HEK293T (cell line): ENCODE results near the gene CLRN2.
A peak's percentile ranks its signal among the peaks of the same experiment; 100 is the strongest.

Experiments used
- CTCF ChIA-PET: fragments of 350-600 bp; formaldehyde crosslinking; extraction: SDS; loops from one replicate; lab custom pipeline; 2021; ENCODE audit warnings: antibody characterized with exemption, inconsistent platforms; lab: Yijun Ruan, JAX
- POLR2A ChIA-PET: fragments of 350-600 bp; formaldehyde crosslinking; extraction: SDS; loops from one replicate; lab custom pipeline; 2020; ENCODE audit warnings: antibody characterized with exemption, inconsistent platforms; lab: Yijun Ruan, JAX
- DNase-seq: peaks from one replicate; pipeline ENCODE4 v3.0.0; 2012; ENCODE audit warnings: mixed read lengths; ENCODE audit errors: extremely low spot score
- ARNT ChIP-seq: fragments of 450-650 bp; IDR thresholded peaks from 2 replicates; pipeline ENCODE4 v1.6.1; 2017; ENCODE audit warnings: mild to moderate bottlenecking
- BHLHE40 ChIP-seq: fragments of 450-650 bp; IDR thresholded peaks from 2 replicates; pipeline ENCODE4 v1.6.1; 2016; ENCODE audit warnings: mild to moderate bottlenecking, moderate library complexity, borderline replicate concordance
- CTBP1 ChIP-seq: fragments of 450-650 bp; IDR thresholded peaks from 2 replicates; pipeline ENCODE4 v1.6.1; 2016; ENCODE audit warnings: borderline replicate concordance
- ELF4 ChIP-seq: fragments of 450-650 bp; IDR thresholded peaks from 2 replicates; pipeline ENCODE4 v1.6.1; 2017; ENCODE audit warnings: antibody characterized with exemption
- FOXA1 ChIP-seq: fragments of 450-650 bp; IDR thresholded peaks from 2 replicates; pipeline ENCODE4 v1.6.1; 2016; ENCODE audit warnings: mild to moderate bottlenecking
- FOXK2 ChIP-seq: fragments of 450-650 bp; IDR thresholded peaks from 2 replicates; pipeline ENCODE4 v1.6.1; 2016; ENCODE audit warnings: mild to moderate bottlenecking
- FOXM1 ChIP-seq: fragments of 450-650 bp; IDR thresholded peaks from 2 replicates; pipeline ENCODE4 v1.6.1; 2017; ENCODE audit warnings: mild to moderate bottlenecking, borderline replicate concordance
- HDGF ChIP-seq: fragments of 450-650 bp; IDR thresholded peaks from 2 replicates; pipeline ENCODE4 v1.6.1; 2017; ENCODE audit warnings: antibody characterized with exemption, borderline replicate concordance
- L3MBTL2 ChIP-seq: fragments of 450-650 bp; conservative IDR thresholded peaks from 2 replicates; pipeline ENCODE4 v1.6.1; 2016; ENCODE audit warnings: mild to moderate bottlenecking
- LEF1 ChIP-seq: fragments of 450-650 bp; IDR thresholded peaks from 2 replicates; pipeline ENCODE4 v1.6.1; 2017; ENCODE audit warnings: mild to moderate bottlenecking, borderline replicate concordance
- NFRKB ChIP-seq: fragments of 450-650 bp; IDR thresholded peaks from 2 replicates; pipeline ENCODE4 v1.6.1; 2016; ENCODE audit warnings: mild to moderate bottlenecking, moderate library complexity
- SP1 ChIP-seq: fragments of 450-650 bp; IDR thresholded peaks from 2 replicates; pipeline ENCODE4 v1.6.1; 2017
- SUZ12 ChIP-seq: fragments of 450-650 bp; IDR thresholded peaks from 2 replicates; pipeline ENCODE4 v1.6.1; 2016; ENCODE audit warnings: mild to moderate bottlenecking
- TARDBP ChIP-seq: fragments of 450-650 bp; IDR thresholded peaks from 2 replicates; pipeline ENCODE4 v1.6.1; 2016
- ZNF384 ChIP-seq: fragments of 450-650 bp; IDR thresholded peaks from 2 replicates; pipeline ENCODE4 v1.6.1; 2016
- TF ChIP-seq, protein P1 (sequence below): fragments of 450-650 bp; IDR thresholded peaks from 2 replicates; pipeline ENCODE4 v1.6.1; 2016

The CLRN2 gene

DNA sequence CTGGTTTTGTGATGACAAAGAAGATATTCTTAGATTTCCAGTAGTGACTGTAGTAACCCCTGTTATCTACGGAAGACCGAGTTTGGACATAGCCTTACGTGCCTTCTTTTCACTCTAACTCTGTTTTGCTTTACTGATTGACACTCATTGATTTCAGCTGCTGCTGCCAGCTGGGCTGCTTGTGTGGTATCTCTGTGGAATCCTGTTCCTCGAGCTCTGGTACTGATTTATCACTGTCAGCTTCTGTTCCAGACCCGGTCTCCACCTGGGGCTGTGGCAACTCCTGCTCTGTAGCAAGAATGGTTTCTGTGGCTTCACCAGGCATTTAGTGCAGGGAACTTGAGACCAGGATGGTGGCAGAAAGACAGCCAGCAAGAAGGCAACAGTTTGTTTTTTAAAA is 37.5 kb downstream of the CLRN2 start:
- ChIA-PET CTCF (no interaction called here), POLR2A (no interaction called here)
- DNase-seq, result no peak
- TF ChIP-seq FOXM1 (no peak), FOXA1 (no peak), LEF1 (no peak), HDGF (no peak), ARNT (no peak), SP1 (no peak), NFRKB (no peak), L3MBTL2 (no peak), ZNF384 (no peak), BHLHE40 (no peak), ELF4 (no peak), SUZ12 (no peak), TARDBP (no peak)
- TF ChIP-seq, protein P1, sequence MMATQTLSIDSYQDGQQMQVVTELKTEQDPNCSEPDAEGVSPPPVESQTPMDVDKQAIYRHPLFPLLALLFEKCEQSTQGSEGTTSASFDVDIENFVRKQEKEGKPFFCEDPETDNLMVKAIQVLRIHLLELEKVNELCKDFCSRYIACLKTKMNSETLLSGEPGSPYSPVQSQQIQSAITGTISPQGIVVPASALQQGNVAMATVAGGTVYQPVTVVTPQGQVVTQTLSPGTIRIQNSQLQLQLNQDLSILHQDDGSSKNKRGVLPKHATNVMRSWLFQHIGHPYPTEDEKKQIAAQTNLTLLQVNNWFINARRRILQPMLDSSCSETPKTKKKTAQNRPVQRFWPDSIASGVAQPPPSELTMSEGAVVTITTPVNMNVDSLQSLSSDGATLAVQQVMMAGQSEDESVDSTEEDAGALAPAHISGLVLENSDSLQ, result no peak

DNA sequence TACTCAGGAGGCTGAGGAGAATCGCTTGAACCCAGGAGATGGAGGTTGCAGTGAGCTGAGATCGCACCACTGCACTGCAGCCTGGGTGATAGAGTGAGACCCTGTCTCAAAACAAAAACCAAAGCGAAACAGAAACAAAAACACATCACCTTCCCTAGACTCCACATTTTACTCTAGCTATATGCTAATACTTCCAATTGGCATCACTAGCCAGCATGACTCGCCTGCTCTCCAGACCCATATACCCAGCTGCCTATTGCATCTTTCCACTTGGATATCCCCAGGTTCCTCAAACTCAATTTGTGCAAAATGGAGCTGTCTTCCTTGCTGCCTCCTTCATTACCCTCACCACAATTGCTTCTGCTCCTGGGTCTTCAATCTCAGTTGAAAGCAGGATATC is 39.6 kb downstream of the CLRN2 start:
- ChIA-PET POLR2A (interaction anchor here (0.7 to 0.9 kb wide), 2 partner anchors 22 to 60 kb away, joined by 3 read pairs; partner anchors contain the start of genes LAP3 and MED28), CTCF (interaction anchor here (0.7 kb wide), 1 partner anchor 82 kb away, joined by 3 read pairs; no protein-coding TSS in a partner anchor)
- no peak for DNase-seq
- no peak for TF ChIP-seq FOXM1
- no peak for TF ChIP-seq SUZ12
- TF ChIP-seq FOXK2, result no peak
- no peak for TF ChIP-seq FOXA1
- no peak for TF ChIP-seq LEF1
- TF ChIP-seq TARDBP, result no peak
- no peak for TF ChIP-seq ZNF384
- TF ChIP-seq L3MBTL2, result no peak
- no peak for TF ChIP-seq HDGF
- TF ChIP-seq, protein P1, result no peak
- no peak for TF ChIP-seq ELF4
- TF ChIP-seq NFRKB, result no peak
- TF ChIP-seq CTBP1, result no peak
- no peak for TF ChIP-seq BHLHE40

DNA sequence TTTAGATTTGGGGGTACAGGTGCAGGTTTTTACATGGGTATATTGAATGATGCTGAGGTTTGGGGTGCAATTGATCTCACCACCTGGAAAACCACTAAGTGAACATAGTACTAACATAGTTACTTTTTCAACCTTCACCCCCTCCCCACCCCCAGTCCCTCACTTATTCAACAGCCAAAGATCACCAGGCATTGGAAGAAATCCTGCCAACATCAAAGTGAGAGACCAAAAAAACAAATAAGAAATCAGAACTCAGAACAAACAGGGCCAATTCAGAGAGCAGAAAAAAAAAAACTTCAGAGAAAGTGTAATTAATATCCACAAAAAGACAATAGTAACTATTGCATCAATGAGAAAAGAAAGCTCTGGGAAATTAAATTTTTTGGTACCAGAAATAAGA is 41.5 kb downstream of the CLRN2 start:
- CTCF ChIA-PET, result no interaction called here
- no peak for TF ChIP-seq HDGF
- TF ChIP-seq FOXA1, result no peak
- TF ChIP-seq TARDBP, result no peak
- no peak for TF ChIP-seq FOXK2
- no peak for TF ChIP-seq BHLHE40
- no peak for TF ChIP-seq SP1
- POLR2A ChIA-PET, result interaction anchor here (0.8 kb wide), 1 partner anchor 58 kb away, joined by 3 read pairs; the partner anchor contains the start of gene MED28
- no peak for DNase-seq

DNA sequence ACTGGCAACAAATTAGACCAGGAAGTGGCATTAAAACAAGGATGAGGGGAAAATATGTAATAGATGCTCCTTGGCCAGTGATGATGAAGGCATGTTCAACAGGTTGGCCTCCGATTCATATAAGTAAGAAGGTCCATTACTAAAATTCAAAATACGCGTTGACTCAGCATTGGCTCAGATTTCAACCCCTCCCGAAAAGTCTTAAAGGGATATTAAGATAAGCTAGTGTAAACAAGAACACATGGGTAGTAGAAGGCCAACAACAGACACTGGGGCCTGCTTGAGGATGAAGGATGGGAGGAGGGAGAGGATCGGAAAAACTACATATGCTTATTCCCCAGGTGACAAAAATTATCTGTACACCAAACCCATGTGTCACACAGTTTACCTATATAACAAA is 42.9 kb downstream of the CLRN2 start:
- peak; percentile 34 for DNase-seq
- ChIA-PET POLR2A (no interaction called here), CTCF (no interaction called here)
- TF ChIP-seq TARDBP (no peak), NFRKB (no peak), LEF1 (no peak), FOXA1 (no peak), SP1 (no peak), ZNF384 (no peak), FOXK2 (no peak), ARNT (no peak), ELF4 (no peak), CTBP1 (no peak), SUZ12 (no peak), BHLHE40 (no peak), HDGF (no peak), FOXM1 (no peak)
- TF ChIP-seq, protein P1, result no peak

DNA sequence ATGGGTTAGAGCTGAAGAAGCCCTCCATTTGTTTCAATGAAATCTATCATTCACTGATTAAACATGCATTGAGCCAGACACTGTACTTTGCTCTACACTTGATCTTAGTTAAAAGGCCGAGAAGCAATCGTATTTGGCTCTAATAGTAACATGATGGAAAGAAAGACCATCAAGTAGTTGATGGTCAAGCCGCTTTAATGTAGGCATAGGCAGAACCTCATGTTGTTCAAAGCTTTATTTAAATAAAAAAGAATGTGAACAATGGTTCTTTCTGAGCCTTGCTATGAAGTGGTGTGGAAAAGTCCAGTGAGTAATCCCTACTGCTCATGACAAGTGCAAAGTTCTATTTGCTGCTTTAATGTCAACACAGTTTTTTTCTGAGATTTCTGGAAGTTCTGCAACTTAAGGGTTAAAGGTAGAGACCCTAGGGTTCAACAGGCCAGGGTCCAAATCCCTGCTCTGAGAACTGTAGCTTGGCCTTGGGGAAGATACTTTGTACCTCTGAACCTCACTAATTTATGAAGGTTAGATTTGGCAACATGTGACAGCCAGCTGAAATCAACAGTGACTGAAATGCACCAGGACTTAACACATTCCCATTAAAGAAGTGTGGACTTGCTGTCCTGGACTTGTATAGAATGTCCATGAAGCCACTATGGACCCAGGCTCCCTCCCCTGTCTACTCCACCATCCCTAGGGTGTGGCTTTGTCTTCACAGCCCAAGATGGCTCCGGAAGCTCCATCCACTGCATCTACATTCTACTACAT is 44.2 kb downstream of the CLRN2 start:
- TF ChIP-seq ELF4 (no peak), L3MBTL2 (no peak), NFRKB (no peak), TARDBP (no peak), FOXA1 (no peak), ZNF384 (no peak), ARNT (no peak)
- TF ChIP-seq, protein P1, result no peak
- no peak for DNase-seq
- CTCF ChIA-PET, result no interaction called here
- POLR2A ChIA-PET, result no interaction called here

DNA sequence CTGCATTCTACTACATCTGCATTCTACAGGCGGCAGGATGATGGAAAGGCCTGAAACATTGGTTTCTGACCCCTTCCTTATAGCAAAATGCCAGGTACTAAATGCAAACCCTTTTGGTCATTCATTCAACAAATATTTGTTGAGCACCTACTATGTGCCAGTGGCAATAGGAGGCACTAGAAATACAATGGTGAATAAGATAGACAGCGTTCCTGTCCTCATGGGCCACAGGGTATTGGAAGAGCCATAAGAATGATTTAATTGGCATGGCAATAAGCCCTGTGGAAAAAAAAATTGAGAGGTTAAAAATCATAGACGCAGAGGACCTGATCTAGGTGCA is 44.7 kb downstream of the CLRN2 start:
- CTCF ChIA-PET, result no interaction called here
- POLR2A ChIA-PET, result no interaction called here
- TF ChIP-seq, protein P1, result no peak
- no peak for TF ChIP-seq FOXA1
- no peak for TF ChIP-seq LEF1
- TF ChIP-seq SP1, result no peak
- TF ChIP-seq TARDBP, result no peak
- TF ChIP-seq FOXM1, result no peak
- no peak for TF ChIP-seq ARNT
- no peak for TF ChIP-seq ELF4
- no peak for DNase-seq
